Uterus (tissue), 4 donors: ENCODE results near the gene VGF. TPM values are rescaled to one million over a fixed set of nuclear protein-coding genes. Genes with fewer than 3 reads are reported as not detected.

Source experiments
- DNase-seq, 2 donors: peaks; one replicate each; pipeline ENCODE4 v3.0.0-alpha.2; 2019 to 2020
- H3K27ac ChIP-seq, 2 donors: fragments of 200-600 bp; sonication (generic); 1 replicate in 1 of 2; 2 replicates in 1 of 2; pipeline ENCODE4 v1.5.1; 2016 to 2018
- H3K27me3 ChIP-seq, 2 donors: fragments of 200-600 bp; sonication (generic); one replicate each; pipeline ENCODE4 v1.5.1; 2018 to 2019; ENCODE audit warnings: control low read depth in 1 of 2
- H3K36me3 ChIP-seq, 2 donors: fragments of 200-600 bp; sonication (generic); one replicate each; pipeline ENCODE4 v1.5.1; 2019; ENCODE audit warnings: control low read depth in 1 of 2
- H3K4me1 ChIP-seq, 2 donors: fragments of 200-600 bp; sonication (generic); one replicate each; pipeline ENCODE4 v1.5.1; 2018 to 2019; ENCODE audit warnings: control low read depth in 1 of 2
- H3K4me3 ChIP-seq, 2 donors: fragments of 200-600 bp; sonication (generic); 1 replicate in 1 of 2; 2 replicates in 1 of 2; pipeline ENCODE4 v1.5.1; 2018 to 2019; ENCODE audit warnings: mild to moderate bottlenecking in 1 of 2
- H3K9me3 ChIP-seq, 2 donors: fragments of 200-600 bp; sonication (generic); one replicate each; pipeline ENCODE4 v1.5.1; 2019; ENCODE audit warnings: control low read depth in 1 of 2
- POLR2A ChIP-seq, 2 donors: fragments of 450-650 bp; IDR thresholded peaks; one replicate each; pipeline ENCODE4 v1.6.1; 2016; ENCODE audit warnings: antibody characterized with exemption in 2 of 2, mild to moderate bottlenecking in 1 of 2, moderate library complexity in 1 of 2
- intact Hi-C: fragments of 100-400 bp; cut with DNase I; formaldehyde crosslinking; loops from one replicate; pipeline ENCODE4 v1.15.1; 2023; ENCODE audit warnings: low total_unique reads
- total RNA-seq, 4 donors: library from RNA; depleted of rRNA in 3 of 4; stranded (reverse); fragments of >200 nt in 3 of 4; gene quantifications; one replicate each; pipeline versions ENCODE4 v1.1.0 to v1.2.4, GENCODE V29; 2014 to 2023
- TF ChIP-seq, protein P1 (sequence below), 4 experiments: fragments of 200-600 bp in 2 of 4; fragments of 450-650 bp in 2 of 4; sonication (generic) in 2 of 4; IDR thresholded peaks; one replicate each; pipeline ENCODE4 v1.5.1; 2016 to 2019; ENCODE audit warnings: antibody characterized with exemption in 4 of 4, mild to moderate bottlenecking in 2 of 4, moderate library complexity in 1 of 4
- donor health status: DM: yes; HTN: yes; CAD: no.

VGF gene
- total RNA-seq, 4 donors from 2014 or later = 0.14 TPM; not detected in 3

DNA sequence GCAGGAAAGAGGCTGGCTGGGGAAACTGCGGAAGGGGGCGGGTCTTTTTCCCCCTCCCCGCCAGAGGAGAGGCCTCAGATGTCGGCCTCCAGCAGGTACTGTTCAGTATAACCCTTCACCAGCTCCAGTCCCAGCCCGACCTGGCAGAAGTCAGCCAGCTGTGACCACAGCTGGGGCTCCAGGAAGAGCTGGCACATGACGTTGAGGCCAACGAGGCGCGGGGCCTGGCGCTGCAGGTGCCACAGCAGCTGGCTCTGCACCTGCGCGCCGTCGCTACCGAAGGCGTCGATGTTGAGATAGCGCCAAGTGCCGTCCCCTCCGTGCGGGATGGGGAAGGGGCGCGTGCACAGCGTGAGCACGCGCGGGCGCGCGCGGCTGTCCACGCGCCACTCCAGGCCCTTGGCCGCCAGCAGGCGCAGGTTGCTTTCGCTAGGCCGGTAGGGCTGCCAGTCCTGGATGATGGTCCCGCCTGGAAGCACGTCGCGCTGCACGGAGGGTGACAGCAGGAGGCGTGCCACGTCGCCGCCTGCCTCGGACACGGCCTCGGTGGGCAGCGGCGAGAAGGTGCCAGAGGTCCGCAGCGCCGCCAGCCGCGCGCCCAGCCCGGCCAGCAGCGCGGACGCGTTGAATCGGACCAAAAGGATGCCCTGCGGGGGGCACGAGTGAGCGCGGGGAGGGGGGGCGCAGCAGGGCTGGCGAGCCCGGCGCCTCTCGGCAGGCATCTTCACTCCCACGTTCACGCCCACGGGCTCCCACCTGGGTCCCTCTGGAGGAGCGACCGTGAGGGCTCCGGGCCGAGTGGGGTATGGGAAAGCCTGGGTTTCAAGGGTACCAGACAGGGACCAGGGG, 6.9 kb upstream of the VGF start:
- H3K27ac ChIP-seq = no peak overlapping the region
- peaks cover 0 to 17% of the 10 kb centered on the region in 2 donors for H3K4me1 ChIP-seq
- DNase-seq = no peak
- H3K4me3 ChIP-seq = no peak overlapping the region
- H3K36me3 ChIP-seq = no peaks in the 10 kb centered on the region
- H3K9me3 ChIP-seq = no peaks in the 10 kb centered on the region
- TF ChIP-seq, protein P1, sequence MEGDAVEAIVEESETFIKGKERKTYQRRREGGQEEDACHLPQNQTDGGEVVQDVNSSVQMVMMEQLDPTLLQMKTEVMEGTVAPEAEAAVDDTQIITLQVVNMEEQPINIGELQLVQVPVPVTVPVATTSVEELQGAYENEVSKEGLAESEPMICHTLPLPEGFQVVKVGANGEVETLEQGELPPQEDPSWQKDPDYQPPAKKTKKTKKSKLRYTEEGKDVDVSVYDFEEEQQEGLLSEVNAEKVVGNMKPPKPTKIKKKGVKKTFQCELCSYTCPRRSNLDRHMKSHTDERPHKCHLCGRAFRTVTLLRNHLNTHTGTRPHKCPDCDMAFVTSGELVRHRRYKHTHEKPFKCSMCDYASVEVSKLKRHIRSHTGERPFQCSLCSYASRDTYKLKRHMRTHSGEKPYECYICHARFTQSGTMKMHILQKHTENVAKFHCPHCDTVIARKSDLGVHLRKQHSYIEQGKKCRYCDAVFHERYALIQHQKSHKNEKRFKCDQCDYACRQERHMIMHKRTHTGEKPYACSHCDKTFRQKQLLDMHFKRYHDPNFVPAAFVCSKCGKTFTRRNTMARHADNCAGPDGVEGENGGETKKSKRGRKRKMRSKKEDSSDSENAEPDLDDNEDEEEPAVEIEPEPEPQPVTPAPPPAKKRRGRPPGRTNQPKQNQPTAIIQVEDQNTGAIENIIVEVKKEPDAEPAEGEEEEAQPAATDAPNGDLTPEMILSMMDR (IDR thresholded peaks at IDR 0.05) = no peak
- intact Hi-C loops = no loop called here
- H3K27me3 ChIP-seq = peaks cover 38 to 76% of the 10 kb centered on the region in 2 donors

DNA sequence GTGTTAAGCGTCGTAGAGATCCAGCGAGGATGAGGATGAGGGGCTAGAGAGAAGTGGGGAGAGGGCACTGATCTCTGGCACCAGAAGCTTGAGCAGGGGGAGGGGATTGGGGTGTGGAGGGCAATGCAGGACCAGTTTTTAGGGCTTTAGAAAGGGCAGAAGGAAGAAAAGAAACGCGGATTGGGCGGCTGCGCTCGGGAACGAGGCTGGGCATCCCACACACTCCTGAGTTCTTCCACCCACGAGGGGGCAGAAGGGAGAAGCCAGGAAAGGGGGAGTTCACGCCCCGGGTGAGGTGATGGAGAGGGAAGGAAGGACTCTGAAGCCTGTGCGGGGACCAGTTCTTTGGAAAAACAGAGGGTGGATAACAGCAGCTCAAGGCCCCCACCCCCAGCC, 6.1 kb upstream of the VGF start:
- no peak overlapping the region for H3K4me3 ChIP-seq
- TF ChIP-seq, protein P1 (IDR thresholded peaks at IDR 0.05) = no peak
- no peak for TF ChIP-seq POLR2A (IDR thresholded peaks at IDR 0.05)
- H3K27me3 ChIP-seq = peaks cover 38 to 78% of the 10 kb centered on the region in 2 donors
- no peak for DNase-seq
- no peaks in the 10 kb centered on the region for H3K9me3 ChIP-seq
- no peaks in the 10 kb centered on the region for H3K36me3 ChIP-seq
- H3K4me1 ChIP-seq = peaks cover 0 to 17% of the 10 kb centered on the region in 2 donors
- intact Hi-C loops = no loop called here
- H3K27ac ChIP-seq = no peak overlapping the region

DNA sequence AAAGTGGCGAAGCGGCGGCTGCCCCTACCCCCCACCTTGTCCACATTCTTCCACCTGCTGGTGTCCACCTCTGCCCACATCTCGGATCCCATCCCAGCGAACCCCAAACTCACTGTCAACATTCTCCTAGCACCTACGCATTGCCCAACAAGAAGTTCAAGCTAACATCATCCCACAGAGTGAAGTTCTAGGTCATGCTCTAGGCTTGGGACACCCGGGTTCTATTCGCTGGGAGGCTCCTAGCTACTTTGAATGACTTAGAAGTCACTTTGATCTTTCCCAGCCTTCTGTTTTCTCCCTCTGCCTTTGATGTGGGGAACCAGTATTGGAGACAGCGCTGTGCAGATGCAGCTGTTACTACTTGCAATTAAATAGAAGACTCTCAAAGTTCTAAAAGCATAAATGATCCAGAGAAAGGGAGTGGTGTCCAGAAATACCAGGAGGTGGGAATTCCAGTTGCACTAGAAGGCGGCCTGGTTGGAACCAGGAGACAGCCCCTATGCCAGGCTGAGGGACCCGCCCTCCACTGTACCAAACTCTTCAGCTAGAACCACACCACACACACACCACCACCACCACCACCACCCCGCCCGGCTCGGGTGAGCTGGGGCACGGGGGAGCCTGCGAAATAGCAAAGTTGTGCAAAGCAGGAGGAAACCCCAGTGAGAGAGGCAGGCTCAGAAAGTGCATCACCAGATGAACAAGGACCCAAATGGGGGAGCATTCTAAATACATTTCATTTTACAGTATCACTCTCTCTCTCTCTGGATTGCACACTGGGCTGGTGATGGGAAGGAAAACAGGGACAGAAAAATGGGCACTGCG, 5.5 kb upstream of the VGF start:
- H3K4me1 ChIP-seq = peaks cover 0 to 17% of the 10 kb centered on the region in 2 donors
- no peak for DNase-seq
- TF ChIP-seq, protein P1 (IDR thresholded peaks at IDR 0.05) = no peak
- no peak for TF ChIP-seq POLR2A (IDR thresholded peaks at IDR 0.05)
- no peaks in the 10 kb centered on the region for H3K36me3 ChIP-seq
- no peak overlapping the region for H3K27ac ChIP-seq
- no peaks in the 10 kb centered on the region for H3K9me3 ChIP-seq
- H3K27me3 ChIP-seq = peaks cover 44 to 84% of the 10 kb centered on the region in 2 donors
- no peak overlapping the region for H3K4me3 ChIP-seq
- intact Hi-C loops = no loop called here

DNA sequence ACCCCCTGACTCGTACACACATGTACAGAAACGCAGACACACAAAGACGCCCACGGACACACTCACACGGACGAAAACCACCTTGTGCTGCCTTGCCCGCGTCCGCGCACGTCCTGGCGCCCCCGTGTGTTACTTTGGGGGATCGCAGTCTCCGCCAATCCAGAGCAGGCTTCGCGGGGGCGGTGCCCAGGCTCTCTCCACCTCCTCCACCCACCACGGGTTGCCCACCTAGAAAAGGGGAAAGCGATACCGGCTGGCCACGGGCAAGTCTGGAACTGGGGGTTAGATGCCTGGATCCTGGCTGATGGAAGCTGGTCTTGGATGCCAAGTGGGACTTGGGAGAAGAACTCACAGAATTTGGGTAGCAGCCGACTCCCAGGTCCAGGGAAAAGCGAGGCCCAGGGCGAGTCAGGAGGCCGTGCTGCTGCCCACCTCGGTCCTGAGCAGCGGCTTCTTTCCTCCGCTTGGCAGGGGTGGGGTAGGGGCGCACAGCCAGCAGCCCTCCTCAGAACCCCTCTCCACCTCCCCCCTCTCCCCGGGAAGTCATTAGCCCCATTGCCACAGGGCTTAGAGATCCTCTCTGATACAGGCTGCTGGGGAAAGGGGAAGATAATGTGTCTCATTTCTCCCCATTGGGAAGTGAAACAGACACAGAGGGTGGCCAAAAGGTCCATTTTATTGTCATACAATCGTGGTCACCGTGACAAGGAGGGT, 4.6 kb upstream of the VGF start:
- H3K4me3 ChIP-seq = no peak overlapping the region
- H3K36me3 ChIP-seq = no peaks in the 10 kb centered on the region
- peak; percentile 53 to 67 for DNase-seq
- H3K27me3 ChIP-seq = peaks cover 52 to 80% of the 10 kb centered on the region in 2 donors
- peaks cover 3 to 17% of the 10 kb centered on the region in 2 donors for H3K4me1 ChIP-seq
- H3K27ac ChIP-seq = no peak overlapping the region
- no peaks in the 10 kb centered on the region for H3K9me3 ChIP-seq
- TF ChIP-seq, protein P1 (IDR thresholded peaks at IDR 0.05) = peak; percentile 68 to 84 (median 79)
- TF ChIP-seq POLR2A (IDR thresholded peaks at IDR 0.05) = no peak
- intact Hi-C loops = no loop called here
